Retinal pigment epithelial cell (primary cell): Measurements from ENCODE around the gene MYBPHL.

Experiments used
- DNase-seq: peaks from one replicate; pipeline ENCODE4 v3.0.0-alpha.2; 2010; ENCODE audit warnings: low read depth
- H3K4me3 ChIP-seq: 2 replicates; pipeline ENCODE4 v1.5.1; 2011; ENCODE audit warnings: mild to moderate bottlenecking, low read length, control low read depth, moderate library complexity
- CTCF ChIP-seq: conservative IDR thresholded peaks from 2 replicates; pipeline ENCODE4 v1.5.1; 2011; ENCODE audit warnings: low read depth, low read length, control low read depth, inconsistent platforms

MYBPHL gene

GRCh38 chr1:109279615-109280278 is 27.1 kb downstream of the MYBPHL start:
- no peak for DNase-seq
- no peak overlapping the region for H3K4me3 ChIP-seq
- no peak for TF ChIP-seq CTCF

GRCh38 chr1:109277434-109278204 is 29.2 kb downstream of the MYBPHL start:
- no peak for DNase-seq
- no peak overlapping the region for H3K4me3 ChIP-seq
- TF ChIP-seq CTCF, result peak; percentile 94

GRCh38 chr1:109275706-109276345 is 31.0 kb downstream of the MYBPHL start:
- DNase-seq, result no peak
- H3K4me3 ChIP-seq, result no peak overlapping the region
- no peak for TF ChIP-seq CTCF

GRCh38 chr1:109274533-109275476 is 32.0 kb downstream of the MYBPHL start:
- H3K4me3 ChIP-seq, result no peak overlapping the region
- no peak for DNase-seq
- no peak for TF ChIP-seq CTCF

GRCh38 chr1:109273570-109274288 is 33.1 kb downstream of the MYBPHL start:
- H3K4me3 ChIP-seq, result no peak overlapping the region
- no peak for DNase-seq
- TF ChIP-seq CTCF, result no peak

GRCh38 chr1:109272831-109273547 is 33.8 kb downstream of the MYBPHL start:
- no peak for DNase-seq
- no peak overlapping the region for H3K4me3 ChIP-seq
- TF ChIP-seq CTCF, result peak; percentile 4
